ENCODE data around the gene STK38L. TPM values are rescaled to one million over a fixed set of nuclear protein-coding genes. Genes with fewer than 3 reads are reported as not detected.

STK38L gene
- total RNA-seq, 1 donor: 68.8 TPM

- Histone ChIP-seq H3K27ac (ENCODE audit: low read depth, low read length) (peak overlapping the region; percentile 22), H3K27me3 (ENCODE audit: insufficient read depth, low read length) (no peaks in the 10 kb centered on the region), H3K79me2 (ENCODE audit: insufficient read depth, low read length) (peaks cover 27% of the 10 kb centered on the region), H4K20me1 (ENCODE audit: insufficient read depth, low read length) (peaks cover 9% of the 10 kb centered on the region), H3K36me3 (ENCODE audit: insufficient read depth, low read length) (peaks cover 24% of the 10 kb centered on the region), H3K4me3 (ENCODE audit: insufficient read depth, low read length) (no peak overlapping the region), H3K4me1 (ENCODE audit: insufficient read depth, low read length) (peaks cover 10% of the 10 kb centered on the region), H3K4me2 (ENCODE audit: insufficient read depth, low read length) (no peak overlapping the region), H3K9me3 (ENCODE audit: low read depth, low read length) (no peaks in the 10 kb centered on the region), H2AFZ (ENCODE audit: low read length) (no peak overlapping the region)
- no peak for DNase-seq (ENCODE audit: insufficient read length, low spot score, missing footprints)
- no peak for TF ChIP-seq CTCF (IDR thresholded peaks at IDR 0.05; ENCODE audit: extremely low read depth, low read depth, low read length)
These were observed 53.5 kb downstream of the STK38L start for GRCh38 chr12:27297566-27297965.

- Histone ChIP-seq H2AFZ (ENCODE audit: low read length) (no peak overlapping the region), H4K20me1 (ENCODE audit: insufficient read depth, low read length) (peaks cover 5% of the 10 kb centered on the region), H3K79me2 (ENCODE audit: insufficient read depth, low read length) (peaks cover 27% of the 10 kb centered on the region), H3K4me2 (ENCODE audit: insufficient read depth, low read length) (no peak overlapping the region), H3K4me1 (ENCODE audit: insufficient read depth, low read length) (peaks cover 6% of the 10 kb centered on the region), H3K4me3 (ENCODE audit: insufficient read depth, low read length) (no peak overlapping the region), H3K27ac (ENCODE audit: low read depth, low read length) (no peak overlapping the region), H3K9me3 (ENCODE audit: low read depth, low read length) (no peaks in the 10 kb centered on the region), H3K27me3 (ENCODE audit: insufficient read depth, low read length) (no peaks in the 10 kb centered on the region), H3K36me3 (ENCODE audit: insufficient read depth, low read length) (peaks cover 28% of the 10 kb centered on the region)
- DNase-seq (ENCODE audit: insufficient read length, low spot score, missing footprints): no peak
- TF ChIP-seq CTCF (IDR thresholded peaks at IDR 0.05; ENCODE audit: extremely low read depth, low read depth, low read length): no peak
These were observed 55.0 kb downstream of the STK38L start for GRCh38 chr12:27299102-27299501.

DNA sequence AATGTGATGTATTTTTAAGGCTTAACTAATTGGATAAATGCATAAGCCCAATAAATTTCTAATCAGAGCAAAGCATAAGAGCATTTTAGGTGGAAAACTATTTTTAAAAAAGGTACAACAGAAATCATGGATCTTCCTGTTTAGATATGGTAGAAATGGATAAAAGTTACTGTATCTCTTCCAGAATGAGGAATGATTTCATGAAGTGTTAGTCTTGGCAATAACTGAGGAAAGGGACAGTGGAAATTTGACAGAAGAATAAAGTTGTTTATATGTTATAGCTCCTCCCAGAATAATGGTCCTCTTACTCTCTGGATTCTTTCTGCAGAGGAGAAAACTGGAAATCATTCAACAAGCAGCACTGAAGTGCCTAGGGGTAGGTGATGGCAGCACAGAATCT is 56.1 kb downstream of the STK38L start:
- Histone ChIP-seq H3K9me3 (ENCODE audit: low read depth, low read length) (no peaks in the 10 kb centered on the region), H3K4me2 (ENCODE audit: insufficient read depth, low read length) (no peak overlapping the region), H3K4me3 (ENCODE audit: insufficient read depth, low read length) (no peak overlapping the region), H3K27me3 (ENCODE audit: insufficient read depth, low read length) (no peaks in the 10 kb centered on the region), H3K79me2 (ENCODE audit: insufficient read depth, low read length) (peaks cover 21% of the 10 kb centered on the region), H4K20me1 (ENCODE audit: insufficient read depth, low read length) (peaks cover 5% of the 10 kb centered on the region), H2AFZ (ENCODE audit: low read length) (no peak overlapping the region), H3K36me3 (ENCODE audit: insufficient read depth, low read length) (peaks cover 32% of the 10 kb centered on the region), H3K4me1 (ENCODE audit: insufficient read depth, low read length) (peaks cover 6% of the 10 kb centered on the region), H3K27ac (ENCODE audit: low read depth, low read length) (no peak overlapping the region)
- DNase-seq (ENCODE audit: insufficient read length, low spot score, missing footprints): no peak
- no peak for TF ChIP-seq CTCF (IDR thresholded peaks at IDR 0.05; ENCODE audit: extremely low read depth, low read depth, low read length)

GRCh38 chr12:27303139-27304111 is 59.3 kb downstream of the STK38L start:
- Histone ChIP-seq H3K27me3 (ENCODE audit: insufficient read depth, low read length) (no peaks in the 10 kb centered on the region), H3K9me3 (ENCODE audit: low read depth, low read length) (no peaks in the 10 kb centered on the region), H2AFZ (ENCODE audit: low read length) (no peak overlapping the region), H4K20me1 (ENCODE audit: insufficient read depth, low read length) (no peaks in the 10 kb centered on the region), H3K27ac (ENCODE audit: low read depth, low read length) (peak overlapping the region; percentile 29), H3K36me3 (ENCODE audit: insufficient read depth, low read length) (peaks cover 23% of the 10 kb centered on the region), H3K4me3 (ENCODE audit: insufficient read depth, low read length) (no peak overlapping the region), H3K4me2 (ENCODE audit: insufficient read depth, low read length) (no peak overlapping the region), H3K79me2 (ENCODE audit: insufficient read depth, low read length) (peaks cover 4% of the 10 kb centered on the region), H3K4me1 (ENCODE audit: insufficient read depth, low read length) (peaks cover 6% of the 10 kb centered on the region)
- no peak for TF ChIP-seq CTCF (IDR thresholded peaks at IDR 0.05; ENCODE audit: extremely low read depth, low read depth, low read length)
- no peak for DNase-seq (ENCODE audit: insufficient read length, low spot score, missing footprints)
